HepG2 (cell line): ENCODE results near the gene SNX9. TPM values are rescaled to one million over a fixed set of nuclear protein-coding genes. Genes with fewer than 3 reads are reported as not detected.

Source experiments
- ETS1 ChIP-seq: sonication (generic); formaldehyde crosslinking; IDR thresholded peaks from 2 replicates; pipeline ENCODE4 v1.4.0; 2020; ENCODE audit warnings: missing genetic modification reagents
- RAD51 ChIP-seq: fragments of 450-650 bp; IDR thresholded peaks from 2 replicates; pipeline ENCODE4 v1.6.1; 2016; ENCODE audit warnings: borderline replicate concordance
- RERE ChIP-seq: IDR thresholded peaks from 2 replicates; pipeline ENCODE4 v1.6.1; 2016; ENCODE audit warnings: low read depth, missing genetic modification reagents, missing compliant biosample characterization
- SMAD1 ChIP-seq: sonication (generic); formaldehyde crosslinking; IDR thresholded peaks from 2 replicates; pipeline ENCODE4 v1.4.0; 2020; ENCODE audit warnings: missing genetic modification reagents, low read depth, mild to moderate bottlenecking, borderline replicate concordance
- SNAPC4 ChIP-seq: sonication (generic); formaldehyde crosslinking; IDR thresholded peaks from 2 replicates; pipeline ENCODE4 v1.4.0; 2020; ENCODE audit warnings: mild to moderate bottlenecking, missing genetic modification reagents
- SOX13 ChIP-seq, 3 experiments: fragments of 450-650 bp in 1 of 3; sonication (generic) in 1 of 3; formaldehyde crosslinking in 1 of 3; IDR thresholded peaks in 2 of 3; conservative IDR thresholded peaks in 1 of 3; 2 replicates each; pipeline versions ENCODE4 v1.5.0 to v1.6.1; 2016 to 2020; ENCODE audit warnings: antibody characterized with exemption in 1 of 3, mild to moderate bottlenecking in 1 of 3, missing compliant biosample characterization in 1 of 3, missing genetic modification reagents in 1 of 3, moderate library complexity in 1 of 3
- SPEN ChIP-seq: sonication (generic); formaldehyde crosslinking; IDR thresholded peaks from 2 replicates; pipeline ENCODE4 v1.5.1; 2020; ENCODE audit warnings: low read depth, mild to moderate bottlenecking, missing genetic modification reagents
- SRY ChIP-seq: sonication (generic); formaldehyde crosslinking; IDR thresholded peaks from 2 replicates; pipeline ENCODE4 v1.8.0; 2022; ENCODE audit warnings: mild to moderate bottlenecking, missing genetic modification reagents
- TGIF2 ChIP-seq: IDR thresholded peaks from 2 replicates; pipeline ENCODE4 v1.6.1; 2016; ENCODE audit warnings: control low read depth, missing compliant biosample characterization
- THAP7 ChIP-seq: sonication (generic); formaldehyde crosslinking; IDR thresholded peaks from 2 replicates; pipeline ENCODE4 v1.8.1; 2023; ENCODE audit warnings: mild to moderate bottlenecking, missing genetic modification reagents
- ZFYVE20 ChIP-seq: sonication (generic); formaldehyde crosslinking; IDR thresholded peaks from 2 replicates; pipeline ENCODE4 v1.8.0; 2023; ENCODE audit warnings: low read depth, mild to moderate bottlenecking, moderate library complexity, missing genetic modification reagents, borderline replicate concordance
- ZNF644 ChIP-seq: IDR thresholded peaks from 2 replicates; pipeline ENCODE4 v1.6.1; 2016; ENCODE audit warnings: low read depth
- ZNF839 ChIP-seq: sonication (generic); formaldehyde crosslinking; IDR thresholded peaks from 2 replicates; pipeline ENCODE4 v1.4.0; 2020; ENCODE audit warnings: missing genetic modification reagents, mild to moderate bottlenecking, borderline replicate concordance
- polyA plus RNA-seq, 8 experiments: library from polyadenylated mRNA; depleted of rRNA in 3 of 8; stranded (reverse) in 7 of 8; unstranded in 1 of 8; fragments of >200 nt; fragmentation: Illumina TruSeq in 4 of 8; extraction: Trizol in 4 of 8; gene quantifications; 2 replicates each; pipeline versions ENCODE4 v1.2.1 to v1.2.3, GENCODE V29; 2011 to 2016; ENCODE audit warnings: low read depth in 4 of 8, missing spikeins in 1 of 8, mixed read lengths in 1 of 8; ENCODE audit not compliant: insufficient read depth in 1 of 8
- total RNA-seq, 5 experiments: library from RNA; depleted of rRNA; stranded (reverse); fragments of >200 nt; fragmentation: Illumina TruSeq; extraction: Trizol; gene quantifications; 2 replicates each; pipeline ENCODE4 v1.2.3, GENCODE V29; 2016; ENCODE audit warnings: low read depth in 1 of 5

SNX9 gene
- total and polyA plus RNA-seq, 2 of the 13 experiments (the other 11 are each of a cell fraction or from before 2014, with no cell fraction given) = 21.9 to 36.0 TPM

- no peak for TF ChIP-seq SNAPC4 (CRISPR knock-in tag)
- no peak for TF ChIP-seq ZNF644 (CRISPR knock-in tag)
- TF ChIP-seq RERE (CRISPR knock-in tag) = no peak
- TF ChIP-seq ZNF839 (CRISPR knock-in tag) = no peak
- no peak for TF ChIP-seq SRY (CRISPR knock-in tag)
- TF ChIP-seq ETS1 (CRISPR knock-in tag) = no peak
- TF ChIP-seq SOX13 (IDR thresholded peaks at IDR 0.05) = no peak
- no peak for TF ChIP-seq SOX13 (CRISPR knock-in tag; conservative IDR thresholded peaks at IDR 0.05 in 1 of 2, IDR thresholded peaks at IDR 0.05 in 1 of 2)
- no peak for TF ChIP-seq TGIF2
- TF ChIP-seq THAP7 (CRISPR knock-in tag) = no peak
- peak; percentile 67; the same call in 1 of the 2 replicates for TF ChIP-seq SMAD1 (CRISPR knock-in tag)
- no peak for TF ChIP-seq SPEN (CRISPR knock-in tag)
- TF ChIP-seq ZFYVE20 (CRISPR knock-in tag) = no peak
- TF ChIP-seq RAD51 = no peak
Observed at GRCh38 chr6:157976345-157977175, 153.5 kb downstream of the SNX9 start (continued).
